Lung (tissue), 12 donors: Measurements from ENCODE around the gene RPS6KA1. TPM values are rescaled to one million over a fixed set of nuclear protein-coding genes. Genes with fewer than 3 reads are reported as not detected.

Experiments used
- ATAC-seq: fragments of 200-7000 bp; cut with Tn5 transposase; one replicate; pipeline ENCODE4 v1.9.1; 2020; ENCODE audit warnings: moderate number of reproducible peaks; ENCODE audit not compliant: insufficient read depth, low FRiP score
- DNase-seq, 3 donors: peaks; one replicate each; pipeline ENCODE4 v3.0.0-alpha.2; 2013 to 2017
- H3K27ac ChIP-seq, 2 donors: one replicate each; pipeline ENCODE4 v1.5.1; 2013; ENCODE audit warnings: mild to moderate bottlenecking in 2 of 2, moderate library complexity in 2 of 2, control low read depth in 1 of 2, inconsistent platforms in 1 of 2, low read depth in 1 of 2, low read length in 1 of 2
- H3K27me3 ChIP-seq, 3 donors: one replicate each; pipeline ENCODE4 v1.5.1; 2013; ENCODE audit warnings: low read length in 2 of 3; ENCODE audit not compliant: control insufficient read depth in 3 of 3, insufficient read depth in 3 of 3
- H3K36me3 ChIP-seq, 4 donors: one replicate each; pipeline ENCODE4 v1.5.1; 2013; ENCODE audit warnings: low read length in 4 of 4, mild to moderate bottlenecking in 1 of 4, moderate library complexity in 1 of 4; ENCODE audit not compliant: control insufficient read depth in 4 of 4, insufficient read depth in 4 of 4
- H3K4me1 ChIP-seq, 5 donors: one replicate each; pipeline ENCODE4 v1.5.1; 2013; ENCODE audit warnings: low read length in 5 of 5, mild to moderate bottlenecking in 2 of 5, moderate library complexity in 1 of 5; ENCODE audit not compliant: control insufficient read depth in 5 of 5, insufficient read depth in 5 of 5
- H3K4me3 ChIP-seq: one replicate; pipeline ENCODE4 v1.5.1; 2013; ENCODE audit warnings: mild to moderate bottlenecking, control low read depth, moderate library complexity
- H3K9ac ChIP-seq, 2 donors: one replicate each; pipeline ENCODE4 v1.5.1; 2013; ENCODE audit warnings: low read length in 2 of 2, control low read depth in 1 of 2; ENCODE audit not compliant: insufficient read depth in 1 of 2
- H3K9me3 ChIP-seq, 4 donors: one replicate each; pipeline ENCODE4 v1.5.1; 2013; ENCODE audit warnings: low read length in 3 of 4, mild to moderate bottlenecking in 1 of 4, moderate library complexity in 1 of 4; ENCODE audit not compliant: control insufficient read depth in 4 of 4, insufficient read depth in 3 of 4
- WGBS, 2 donors: extraction: QIAGEN DNeasy Blood & Tissue Kit; methylation state at CpG; one replicate each; pipeline ENCODE4 v1.1.7; 2013; 5-methylcytosine and 5-hydroxymethylcytosine counted together
- polyA plus RNA-seq, 2 donors: library from polyadenylated mRNA; stranded (reverse); fragments of 200-250 nt; gene quantifications; one replicate each; pipeline ENCODE4 v1.2.1, GENCODE V29; 2013
- total RNA-seq, 2 donors: library from RNA; depleted of rRNA in 1 of 2; stranded (reverse); fragments of >200 nt in 1 of 2; gene quantifications; one replicate each; pipeline ENCODE4 v1.2.1, GENCODE V29; 2014 to 2021
- TF ChIP-seq, protein P1 (sequence below): IDR thresholded peaks from 2 replicates; pipeline ENCODE4 v1.5.1; 2012; ENCODE audit warnings: mild to moderate bottlenecking; ENCODE audit errors: control extremely low read depth, extremely low read depth
- donor health status: control.
- donor health status: control.
- donor health status: Bipolar disorder and iron deficiency.
- donor health status: healthy.
- donor health status: DM: yes; HTN: yes; CAD: no.

The RPS6KA1 gene
- total and polyA plus RNA-seq, 4 donors: 58.6 to 109 (median 81.7) TPM

DNA sequence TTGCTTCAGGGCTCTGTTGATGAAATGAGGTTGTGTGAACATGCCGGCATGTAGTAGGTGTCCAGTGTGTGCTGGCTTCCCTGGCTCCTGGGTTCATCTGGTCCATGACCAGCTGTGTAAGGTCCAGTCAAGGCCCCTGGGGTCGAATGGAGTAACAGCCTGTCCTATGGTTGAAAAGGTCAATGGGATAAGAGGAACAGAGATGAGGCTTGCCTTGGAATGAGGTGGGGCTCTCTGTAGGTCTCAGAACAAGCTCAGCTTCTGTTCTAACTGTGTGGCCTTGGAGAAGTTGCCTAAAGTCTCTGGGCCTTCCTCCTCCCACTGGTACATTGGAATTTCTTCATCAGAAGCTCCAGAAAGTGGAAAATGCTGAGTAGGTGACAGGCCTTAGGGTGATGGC is 26.6 kb downstream of the RPS6KA1 start:
- no peaks in the 10 kb centered on the region for H3K27me3 ChIP-seq
- H3K4me3 ChIP-seq: no peak overlapping the region
- TF ChIP-seq, protein P1, sequence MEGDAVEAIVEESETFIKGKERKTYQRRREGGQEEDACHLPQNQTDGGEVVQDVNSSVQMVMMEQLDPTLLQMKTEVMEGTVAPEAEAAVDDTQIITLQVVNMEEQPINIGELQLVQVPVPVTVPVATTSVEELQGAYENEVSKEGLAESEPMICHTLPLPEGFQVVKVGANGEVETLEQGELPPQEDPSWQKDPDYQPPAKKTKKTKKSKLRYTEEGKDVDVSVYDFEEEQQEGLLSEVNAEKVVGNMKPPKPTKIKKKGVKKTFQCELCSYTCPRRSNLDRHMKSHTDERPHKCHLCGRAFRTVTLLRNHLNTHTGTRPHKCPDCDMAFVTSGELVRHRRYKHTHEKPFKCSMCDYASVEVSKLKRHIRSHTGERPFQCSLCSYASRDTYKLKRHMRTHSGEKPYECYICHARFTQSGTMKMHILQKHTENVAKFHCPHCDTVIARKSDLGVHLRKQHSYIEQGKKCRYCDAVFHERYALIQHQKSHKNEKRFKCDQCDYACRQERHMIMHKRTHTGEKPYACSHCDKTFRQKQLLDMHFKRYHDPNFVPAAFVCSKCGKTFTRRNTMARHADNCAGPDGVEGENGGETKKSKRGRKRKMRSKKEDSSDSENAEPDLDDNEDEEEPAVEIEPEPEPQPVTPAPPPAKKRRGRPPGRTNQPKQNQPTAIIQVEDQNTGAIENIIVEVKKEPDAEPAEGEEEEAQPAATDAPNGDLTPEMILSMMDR: no peak
- H3K9me3 ChIP-seq: no peaks in the 10 kb centered on the region
- ATAC-seq (no peak), DNase-seq (no peak)
- no peak overlapping the region for H3K27ac ChIP-seq
- no peak overlapping the region for H3K9ac ChIP-seq
- H3K36me3 ChIP-seq: peaks cover 0 to 77% (median 6%) of the 10 kb centered on the region in 4 donors
- whole genome bisulfite sequencing, 2 donors: 76 to 95% methylated on average over 2 of the region's 2 CpGs
- H3K4me1 ChIP-seq: peaks cover 0 to 2% (median 0%) of the 10 kb centered on the region in 5 donors

DNA sequence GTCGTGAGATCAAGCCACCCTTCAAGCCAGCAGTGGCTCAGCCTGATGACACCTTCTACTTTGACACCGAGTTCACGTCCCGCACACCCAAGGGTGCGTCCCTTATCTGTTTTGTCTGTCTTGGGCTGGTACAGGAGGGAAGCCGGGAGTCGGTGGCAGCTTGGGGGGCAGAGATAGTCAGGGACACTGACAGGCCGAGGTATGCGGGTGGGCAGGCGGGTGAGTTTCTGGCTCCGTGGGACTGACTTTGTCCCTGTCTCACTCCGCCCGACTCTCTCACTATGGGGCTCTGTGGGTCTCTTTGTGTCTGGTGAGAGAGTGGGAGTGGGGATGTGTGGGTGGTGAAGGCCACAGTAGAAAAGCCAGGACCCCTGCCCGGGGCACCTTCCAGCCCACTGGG is 27.4 kb downstream of the RPS6KA1 start:
- Histone ChIP-seq H3K9me3 (no peaks in the 10 kb centered on the region), H3K4me3 (no peak overlapping the region), H3K27ac (no peak overlapping the region), H3K27me3 (no peaks in the 10 kb centered on the region), H3K4me1 (peaks cover 0 to 2% (median 0%) of the 10 kb centered on the region in 5 donors), H3K9ac (no peak overlapping the region), H3K36me3 (peaks cover 0 to 75% (median 6%) of the 10 kb centered on the region in 4 donors)
- WGBS, 2 donors: 96 to 97% methylated on average over 14 of the region's 14 CpGs
- no peak for DNase-seq
- TF ChIP-seq, protein P1: no peak
- ATAC-seq: no peak

DNA sequence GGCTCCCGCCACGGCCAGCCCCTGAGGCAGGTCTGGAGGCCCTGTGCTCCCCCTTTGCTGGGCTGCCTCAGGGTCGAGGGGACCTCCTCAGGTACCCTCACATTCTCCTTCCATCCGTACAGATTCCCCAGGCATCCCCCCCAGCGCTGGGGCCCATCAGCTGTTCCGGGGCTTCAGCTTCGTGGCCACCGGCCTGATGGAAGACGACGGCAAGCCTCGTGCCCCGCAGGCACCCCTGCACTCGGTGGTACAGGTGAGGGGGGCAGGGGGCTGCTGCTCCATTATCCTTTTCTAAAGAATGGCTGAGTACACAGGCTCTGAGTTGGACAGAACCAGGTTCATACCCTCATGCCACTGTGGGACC is 29.1 kb downstream of the RPS6KA1 start:
- Histone ChIP-seq H3K4me3 (no peak overlapping the region), H3K4me1 (peaks cover 0 to 2% (median 0%) of the 10 kb centered on the region in 5 donors), H3K9me3 (no peaks in the 10 kb centered on the region), H3K36me3 (peaks cover 0 to 74% (median 6%) of the 10 kb centered on the region in 4 donors), H3K27ac (no peak overlapping the region), H3K9ac (no peak overlapping the region), H3K27me3 (no peaks in the 10 kb centered on the region)
- TF ChIP-seq, protein P1: no peak
- DNase-seq (no peak), ATAC-seq (no peak)
- WGBS, 2 donors: 92 to 94% methylated on average over 13 of the region's 13 CpGs

DNA sequence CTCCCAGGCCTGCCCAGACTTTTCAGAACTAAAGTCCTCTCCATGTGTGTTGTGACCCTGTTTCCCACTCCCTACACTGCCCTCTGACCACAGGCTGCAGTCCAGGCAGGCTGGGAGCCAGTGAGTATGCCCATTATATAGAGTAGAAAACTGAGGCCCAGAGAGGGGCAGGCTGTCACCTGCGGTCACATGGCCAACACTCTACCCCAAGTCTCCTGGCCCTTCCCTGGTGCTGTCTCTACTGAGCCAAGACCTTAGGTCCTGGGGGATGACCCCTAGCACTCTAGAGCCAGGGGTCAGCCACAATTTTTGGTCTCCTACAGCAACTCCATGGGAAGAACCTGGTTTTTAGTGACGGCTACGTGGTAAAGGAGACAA is 30.8 kb downstream of the RPS6KA1 start:
- Histone ChIP-seq H3K4me3 (no peak overlapping the region), H3K36me3 (peaks cover 0 to 58% (median under 1%) of the 10 kb centered on the region in 4 donors), H3K4me1 (peaks cover 0 to 2% (median 0%) of the 10 kb centered on the region in 5 donors), H3K27ac (no peak overlapping the region), H3K27me3 (no peaks in the 10 kb centered on the region), H3K9ac (no peak overlapping the region), H3K9me3 (no peaks in the 10 kb centered on the region)
- DNase-seq (no peak), ATAC-seq (no peak)
- TF ChIP-seq, protein P1: no peak
- WGBS, 2 donors: 94 to 98% methylated on average over 3 of the region's 3 CpGs
